ENCODE measurements around the gene SCN4A.

The SCN4A gene

DNA sequence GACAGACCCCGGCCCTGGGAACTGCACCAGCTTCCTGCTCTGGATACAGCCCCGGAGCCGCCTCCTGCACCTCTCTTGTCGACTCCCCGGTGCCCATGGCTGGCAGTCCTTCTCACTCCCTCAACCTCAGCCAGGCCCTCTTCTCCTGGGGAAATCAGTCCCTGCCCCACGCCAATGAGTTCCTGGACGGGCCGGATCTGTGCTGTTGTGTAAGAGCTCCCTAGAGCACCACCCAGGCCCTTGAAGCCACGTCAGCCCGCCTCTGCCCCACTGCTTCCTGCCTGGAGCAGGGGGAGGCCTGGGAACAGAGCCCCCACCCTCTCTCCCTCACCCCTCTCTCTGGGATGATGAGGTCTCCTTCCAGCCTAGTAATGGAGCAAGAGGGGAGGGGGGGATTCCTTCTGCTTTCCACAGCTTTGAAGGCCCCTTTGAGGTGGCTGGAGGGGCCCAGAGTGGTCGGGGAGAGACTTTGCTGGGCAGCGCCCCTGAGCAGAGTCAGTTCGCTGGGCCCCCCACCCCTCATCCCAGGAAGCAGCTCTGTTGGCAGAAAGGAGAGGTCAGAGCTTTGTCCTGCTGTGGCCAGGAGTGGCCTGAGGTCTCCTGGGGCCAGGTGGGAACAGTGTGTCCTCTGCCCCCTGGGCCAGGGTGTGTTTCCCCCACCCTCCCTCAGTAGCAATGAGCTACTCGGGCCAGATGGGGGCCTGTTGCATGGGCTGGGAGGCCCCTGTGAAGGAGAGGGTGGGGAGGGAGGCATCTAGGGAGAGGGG is 29.2 kb upstream of the SCN4A start:
- DNase-seq, result peak; percentile 71 to 84 (median 77)

DNA sequence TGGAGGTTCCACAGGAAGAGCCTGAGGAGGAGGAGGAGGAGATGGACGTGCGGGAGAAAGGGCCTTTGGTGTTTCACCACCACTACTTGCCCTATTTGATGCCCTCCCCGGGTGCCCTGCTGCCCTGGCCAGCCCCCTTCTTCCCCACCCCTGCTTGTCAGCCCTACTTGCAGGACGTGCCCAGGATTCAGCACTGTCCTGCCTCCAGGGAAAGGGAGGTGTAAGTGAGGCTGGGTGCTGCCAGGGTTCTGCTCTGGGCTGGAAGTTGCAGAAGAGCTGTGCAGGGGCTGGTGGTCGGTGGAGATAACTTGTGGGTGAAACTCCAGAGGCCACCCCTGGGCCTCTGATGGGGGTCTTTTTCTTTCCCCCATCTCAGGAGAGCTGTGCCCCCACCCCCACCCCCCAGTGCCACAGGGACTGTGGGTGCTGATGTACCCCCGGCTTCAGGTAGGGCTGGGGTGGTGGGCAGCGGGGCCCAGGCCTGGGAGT is 28.4 kb upstream of the SCN4A start:
- no peak for DNase-seq

DNA sequence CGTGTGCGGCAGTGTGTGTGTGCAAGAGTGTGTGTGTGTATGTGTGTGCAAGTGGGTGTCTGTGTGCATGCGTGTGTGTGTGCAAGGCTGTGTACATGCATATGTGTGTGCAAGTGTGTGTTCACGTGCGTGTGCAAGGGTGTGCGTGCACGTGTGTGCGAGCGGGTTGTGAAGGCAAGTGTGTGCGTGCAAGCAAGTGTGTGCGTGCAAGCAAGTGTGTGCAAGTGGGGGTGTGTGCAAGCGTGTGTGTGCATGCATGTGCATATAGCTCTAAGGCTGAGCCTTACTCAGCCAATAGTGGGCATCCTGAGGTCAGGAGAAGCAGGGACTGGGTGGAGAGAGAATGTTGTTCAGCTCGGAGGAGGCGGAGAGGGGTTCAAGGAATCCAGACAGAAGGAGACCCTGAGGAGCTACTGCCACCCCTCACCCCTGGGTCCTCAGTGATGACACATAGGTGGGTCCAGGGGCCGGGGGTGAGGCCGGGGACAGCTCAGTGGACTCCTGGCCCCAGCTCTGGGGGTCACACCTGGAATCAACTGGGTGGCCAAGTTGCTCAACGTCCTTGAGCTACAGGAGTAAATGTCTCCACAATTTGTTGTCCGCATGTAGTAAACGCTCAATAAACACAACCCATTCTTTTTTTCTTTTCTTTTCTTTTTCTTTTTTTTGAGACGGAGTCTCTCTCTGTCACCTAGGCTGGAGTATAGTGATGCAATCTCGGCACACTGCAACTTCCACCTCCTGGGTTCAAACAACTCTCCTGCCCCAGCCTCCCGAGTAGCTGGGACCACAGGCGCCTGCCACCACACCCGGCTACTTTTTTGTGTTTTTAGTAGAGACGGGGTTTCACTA is 27.2 kb upstream of the SCN4A start:
- no peak for DNase-seq

DNA sequence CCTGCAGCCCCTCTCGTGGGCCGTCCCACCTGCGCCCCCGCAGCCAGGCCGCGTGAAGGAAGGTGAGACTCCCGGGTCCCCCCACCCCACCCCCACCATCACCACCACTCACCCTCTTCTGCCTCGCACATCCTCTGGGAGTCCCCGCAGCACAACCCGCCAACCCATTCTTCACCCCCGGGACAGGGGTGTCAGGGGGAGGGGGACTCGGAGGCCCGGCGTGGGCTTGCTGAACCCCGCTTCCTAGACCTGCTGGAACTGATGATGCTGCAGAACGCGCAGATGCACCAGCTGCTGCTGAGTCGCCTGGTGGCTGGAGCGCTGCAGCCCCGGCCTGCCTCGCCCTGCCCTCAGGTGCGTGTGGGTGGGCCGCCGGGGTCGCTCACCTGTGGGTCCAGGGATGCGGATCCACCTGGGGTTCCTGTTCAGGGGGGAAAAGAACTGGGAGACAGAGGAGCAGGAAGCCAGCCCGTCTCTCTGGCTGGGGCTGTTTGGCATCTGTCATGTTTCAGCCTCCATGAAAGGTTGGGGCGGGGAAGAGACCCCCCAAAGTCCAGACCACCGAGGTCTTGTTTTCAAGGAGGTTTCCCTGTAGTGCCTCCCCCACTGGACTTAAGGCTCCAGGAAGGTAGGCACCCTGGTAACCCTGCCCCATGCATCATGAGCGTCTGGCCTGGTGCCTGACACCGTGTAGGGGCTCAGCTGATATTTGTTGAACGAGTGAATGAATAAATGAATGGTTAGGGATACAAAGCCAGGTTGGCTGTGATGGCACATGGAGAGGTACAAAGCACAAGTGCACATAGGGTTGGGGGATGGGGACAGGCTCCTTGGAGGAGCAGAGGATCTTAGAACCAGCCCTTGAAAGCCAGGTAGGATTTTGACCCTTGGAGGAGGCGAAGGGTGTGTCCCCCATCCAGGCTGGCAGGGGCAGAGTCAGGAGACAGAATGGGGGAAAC is 26.3 kb upstream of the SCN4A start:
- no peak for DNase-seq

DNA sequence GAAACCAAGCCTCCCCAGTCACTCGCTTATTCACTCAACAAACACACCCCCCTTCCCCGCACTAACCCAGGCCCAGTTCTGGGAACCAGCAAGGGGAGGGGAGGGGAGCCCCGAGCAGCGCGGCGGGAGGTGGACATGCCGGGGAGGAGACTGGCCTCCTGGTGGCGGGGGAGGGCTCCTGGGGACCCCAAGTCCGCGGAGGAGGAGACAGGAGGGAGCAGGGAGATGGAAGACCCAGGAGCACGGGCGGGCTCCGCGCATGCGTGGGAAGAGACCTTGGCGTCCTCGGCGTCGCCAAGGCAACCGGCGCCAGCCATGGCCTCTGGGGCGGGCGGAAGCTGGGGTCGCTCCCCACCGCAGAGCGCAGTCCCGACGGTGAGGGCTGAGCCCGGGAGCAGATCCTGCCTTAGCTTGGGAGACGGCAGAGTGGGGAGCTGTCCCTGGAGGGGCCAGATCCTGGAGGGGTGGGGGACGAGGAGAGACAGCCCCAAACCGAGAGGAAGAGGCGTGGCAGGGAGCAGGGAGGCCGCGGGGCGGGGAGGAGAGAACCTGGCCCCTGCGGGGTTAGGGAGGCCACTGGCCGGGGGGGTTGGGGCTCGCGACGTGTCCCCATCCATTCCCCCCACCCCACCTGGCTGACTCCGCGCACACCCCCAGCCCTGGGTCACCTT is 25.5 kb upstream of the SCN4A start, which contains the start of gene PRR29:
PRR29 (plus strand) TSS at position 302 of the 671 bp plus-strand sequence; CDS start at position 316, 14 bp downstream.
- DNase-seq, result peak; percentile 72 to 89 (median 78)

DNA sequence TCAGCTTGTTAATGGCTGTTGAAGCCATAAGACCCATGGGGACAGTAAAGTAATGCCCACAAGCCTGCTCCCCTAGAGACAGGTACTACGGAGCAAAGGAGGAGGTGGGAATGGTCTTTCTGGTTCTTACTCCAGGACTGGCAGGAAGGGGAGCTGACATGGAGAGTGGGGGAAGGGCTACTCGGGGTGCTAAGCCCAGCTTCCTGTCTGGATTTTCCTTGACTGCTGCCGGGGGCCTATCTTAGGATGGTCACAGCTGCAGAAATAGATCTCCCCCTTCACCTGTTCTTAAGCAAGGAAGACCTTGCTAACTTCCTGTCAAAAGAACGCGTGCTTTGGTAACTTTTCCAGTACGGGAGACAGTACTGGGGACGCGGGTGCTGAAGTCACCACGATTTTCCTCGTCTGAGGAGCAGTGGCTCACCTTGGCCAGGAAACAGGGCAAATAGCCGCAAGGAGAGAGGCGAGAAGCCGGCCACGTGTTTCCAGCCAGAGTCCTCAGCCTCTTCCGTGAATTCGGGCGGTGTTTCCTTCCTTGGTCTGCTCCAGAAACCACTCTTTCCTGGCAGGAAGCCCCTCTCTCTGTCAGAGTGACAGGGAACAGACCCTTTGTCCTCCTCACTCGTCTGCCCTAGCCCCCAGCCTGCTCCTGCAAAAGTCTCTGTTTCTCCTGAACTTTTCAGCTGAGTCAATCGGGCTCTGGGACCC is 24.8 kb upstream of the SCN4A start:
- DNase-seq, result no peak

DNA sequence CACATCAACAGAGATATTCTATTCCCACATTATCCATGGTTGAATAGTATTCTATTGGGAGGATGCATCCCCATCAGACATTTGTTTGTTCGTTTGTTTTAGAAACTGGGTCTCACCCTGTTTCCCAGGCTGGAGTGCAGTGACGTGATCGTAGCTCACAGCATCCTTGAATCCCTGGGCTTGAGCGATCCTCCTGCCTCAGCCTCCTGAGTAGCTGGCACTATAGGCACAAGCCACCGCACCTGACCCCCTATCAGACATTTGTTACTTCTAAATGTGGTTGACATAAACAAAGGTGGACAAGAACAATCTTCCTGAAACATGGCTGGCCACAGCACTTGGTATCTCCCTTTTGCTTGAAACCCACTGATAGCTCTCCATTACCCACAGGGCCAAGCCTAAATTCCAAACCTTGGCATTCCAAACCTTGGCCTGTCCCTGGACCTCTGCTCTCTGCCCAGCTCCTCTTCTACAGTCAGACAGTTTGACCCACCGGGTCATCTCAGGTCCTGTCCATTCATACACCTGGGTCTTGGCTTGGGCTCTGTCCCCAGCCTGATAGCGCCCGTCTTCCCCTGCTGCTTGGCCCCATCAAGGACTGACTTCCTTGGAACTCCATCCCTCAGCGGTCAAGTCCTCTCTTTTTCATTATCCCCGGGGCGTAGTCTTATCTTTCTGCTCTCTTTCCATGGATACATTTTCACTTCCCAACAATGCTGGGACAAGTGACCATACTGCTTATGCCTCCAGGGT is 23.9 kb upstream of the SCN4A start:
- DNase-seq, result no peak

DNA sequence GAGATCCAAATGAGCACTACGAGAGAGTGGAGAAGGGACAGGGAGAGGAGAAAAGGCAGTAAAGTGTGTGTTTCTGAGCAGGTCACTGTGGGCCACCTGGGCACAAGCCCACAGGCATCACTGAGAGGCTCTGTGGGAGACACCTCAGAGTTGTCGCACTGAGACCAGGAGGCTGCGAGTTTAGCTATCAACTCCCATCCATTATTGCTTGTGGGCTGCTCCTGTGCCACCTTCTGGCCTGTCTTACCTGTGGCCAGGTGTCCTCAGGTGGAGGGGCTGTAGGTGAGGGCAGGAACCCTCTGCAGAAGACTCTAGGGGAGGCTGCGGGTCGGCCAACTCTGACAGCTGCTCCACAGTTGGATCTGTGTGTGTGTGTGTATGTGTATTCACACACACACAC is 22.9 kb upstream of the SCN4A start:
- DNase-seq, result no peak

DNA sequence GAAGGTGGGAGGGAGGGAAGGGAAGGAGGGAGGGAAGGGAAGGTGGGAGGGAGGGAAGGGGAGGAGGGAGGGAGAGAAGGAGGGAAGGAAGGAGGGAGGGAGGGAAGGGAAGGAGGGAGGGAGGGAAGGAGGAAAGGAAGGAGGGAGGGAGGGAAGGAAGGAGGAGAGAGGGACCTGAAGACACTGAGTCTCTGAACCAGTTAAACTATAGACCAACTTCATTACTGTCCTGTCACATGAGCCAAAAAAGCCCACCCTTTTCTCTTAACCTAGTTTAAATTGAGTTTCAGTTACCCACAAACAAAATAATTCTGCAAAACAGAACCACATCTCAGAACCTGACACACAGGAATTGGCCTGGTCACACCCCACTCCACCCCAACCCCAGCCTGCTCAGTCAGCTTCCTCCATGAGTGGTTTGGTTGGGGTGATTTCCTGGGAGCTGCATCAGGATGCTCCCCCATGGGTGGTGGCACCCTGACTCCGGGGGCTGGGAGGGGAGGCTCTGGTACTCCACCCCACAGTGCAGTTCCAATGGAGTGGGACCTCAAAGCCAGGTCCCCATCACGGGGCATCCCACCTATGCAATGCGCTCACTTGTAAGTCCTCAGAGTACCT is 20.8 kb upstream of the SCN4A start:
- no peak for DNase-seq

DNA sequence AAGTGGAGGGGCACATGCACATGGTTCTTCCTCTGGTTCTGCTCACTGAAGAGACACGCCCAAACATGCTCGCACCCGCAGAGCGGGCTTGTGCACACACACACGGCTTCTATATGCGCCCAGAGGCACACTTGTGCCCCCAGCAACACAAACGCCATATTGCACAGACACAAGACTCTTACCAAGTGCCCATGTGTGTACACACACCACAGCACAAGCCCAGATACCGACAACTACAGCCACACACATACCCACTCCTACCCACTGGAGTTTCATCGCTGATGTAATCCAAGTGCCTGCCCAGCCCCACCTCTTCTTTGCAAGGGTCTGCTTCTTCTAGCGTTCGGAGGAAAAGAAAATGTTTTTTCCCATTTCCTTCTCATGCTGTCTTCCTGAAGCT is 18.9 kb upstream of the SCN4A start:
- DNase-seq, result no peak

DNA sequence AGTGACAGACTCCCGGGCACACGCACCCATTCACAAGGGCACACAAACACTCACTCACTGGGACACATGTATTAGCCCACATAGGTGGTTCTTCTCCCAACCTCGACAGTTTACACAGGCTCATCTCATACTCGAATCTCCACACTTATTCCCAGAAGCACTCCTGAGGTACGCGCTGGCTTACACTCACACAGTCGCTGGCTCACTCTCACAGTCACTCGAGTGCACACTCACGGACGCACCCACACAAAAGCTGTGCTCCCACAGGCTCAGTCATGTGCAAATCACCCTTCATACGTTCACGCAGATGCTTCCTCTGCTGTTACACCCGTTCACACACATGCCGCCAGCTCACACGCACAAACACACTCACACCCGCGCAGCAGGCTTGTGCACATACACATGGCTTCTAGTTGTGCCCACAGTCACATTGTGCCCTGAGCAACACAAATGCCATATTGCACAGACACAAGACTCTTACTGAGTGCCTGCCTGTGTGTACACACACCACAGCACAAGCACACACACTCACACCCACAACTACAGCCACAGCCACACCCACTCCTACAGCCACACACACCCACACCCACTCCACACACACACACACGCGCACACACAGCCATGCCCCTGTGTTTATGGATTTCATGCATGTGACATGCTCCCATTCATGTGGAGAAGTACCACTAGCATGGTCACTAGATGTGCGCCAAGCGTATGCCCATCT is 17.1 kb upstream of the SCN4A start:
- DNase-seq, result no peak

DNA sequence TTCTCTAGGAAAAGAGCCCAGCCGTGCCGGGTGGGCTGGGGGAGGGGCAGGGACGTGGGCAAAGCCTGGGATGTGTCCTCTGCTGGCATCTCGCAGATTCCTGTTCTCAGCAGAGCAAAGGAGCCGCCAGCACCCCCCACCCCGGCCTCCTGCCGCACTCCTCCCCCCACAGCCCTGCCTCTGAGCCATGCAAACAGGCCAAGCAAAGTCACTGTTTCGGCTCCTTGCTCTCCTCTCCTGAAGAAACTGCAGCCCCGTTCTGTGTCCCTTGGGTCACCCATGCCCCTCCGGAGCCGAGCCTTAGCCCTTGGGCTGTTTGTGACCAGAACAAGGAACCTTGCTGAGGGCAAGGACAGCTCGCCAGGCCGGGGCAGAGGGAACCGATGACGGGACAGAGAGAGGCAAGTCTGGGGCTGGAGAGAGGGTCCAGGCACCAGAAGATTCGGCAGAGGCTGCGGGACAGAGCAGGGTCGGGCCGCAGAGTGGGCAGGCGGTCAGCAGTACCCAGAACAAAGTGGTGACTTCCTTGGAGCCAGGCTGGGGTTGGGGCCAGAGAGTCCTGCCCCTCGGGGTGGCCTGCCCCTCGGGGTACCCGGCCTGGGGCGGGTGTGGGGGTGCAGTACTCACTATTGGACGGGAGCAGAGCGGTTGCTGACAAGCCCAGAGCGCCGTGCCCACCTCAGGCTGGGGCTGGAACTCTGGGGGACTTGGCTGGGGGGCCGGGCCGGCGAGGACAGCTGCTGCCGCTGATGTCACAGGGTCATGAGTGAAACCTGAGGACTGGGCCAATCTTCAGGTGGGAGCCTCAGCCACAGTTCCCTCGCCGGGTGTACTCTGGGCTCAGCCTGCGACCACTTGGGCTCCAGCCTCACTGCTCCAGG is 16.3 kb upstream of the SCN4A start:
- no peak for DNase-seq

DNA sequence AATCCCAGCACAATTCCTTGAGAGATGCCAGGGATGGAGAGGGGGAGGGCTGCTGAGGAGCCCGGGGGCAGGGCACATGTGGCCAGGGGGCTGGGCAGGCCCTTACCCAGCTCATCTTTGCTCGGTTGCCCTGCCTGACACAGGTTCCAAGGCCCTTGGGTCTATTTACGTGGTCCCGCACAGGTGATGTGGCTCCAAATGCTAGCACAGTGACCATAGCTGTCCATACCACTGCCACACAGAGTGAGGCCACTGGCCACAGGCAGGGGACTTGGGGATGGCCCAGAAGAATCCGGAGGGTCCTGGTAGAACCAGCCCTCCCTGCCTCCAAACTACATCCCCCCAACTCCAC is 15.4 kb upstream of the SCN4A start:
- no peak for DNase-seq

DNA sequence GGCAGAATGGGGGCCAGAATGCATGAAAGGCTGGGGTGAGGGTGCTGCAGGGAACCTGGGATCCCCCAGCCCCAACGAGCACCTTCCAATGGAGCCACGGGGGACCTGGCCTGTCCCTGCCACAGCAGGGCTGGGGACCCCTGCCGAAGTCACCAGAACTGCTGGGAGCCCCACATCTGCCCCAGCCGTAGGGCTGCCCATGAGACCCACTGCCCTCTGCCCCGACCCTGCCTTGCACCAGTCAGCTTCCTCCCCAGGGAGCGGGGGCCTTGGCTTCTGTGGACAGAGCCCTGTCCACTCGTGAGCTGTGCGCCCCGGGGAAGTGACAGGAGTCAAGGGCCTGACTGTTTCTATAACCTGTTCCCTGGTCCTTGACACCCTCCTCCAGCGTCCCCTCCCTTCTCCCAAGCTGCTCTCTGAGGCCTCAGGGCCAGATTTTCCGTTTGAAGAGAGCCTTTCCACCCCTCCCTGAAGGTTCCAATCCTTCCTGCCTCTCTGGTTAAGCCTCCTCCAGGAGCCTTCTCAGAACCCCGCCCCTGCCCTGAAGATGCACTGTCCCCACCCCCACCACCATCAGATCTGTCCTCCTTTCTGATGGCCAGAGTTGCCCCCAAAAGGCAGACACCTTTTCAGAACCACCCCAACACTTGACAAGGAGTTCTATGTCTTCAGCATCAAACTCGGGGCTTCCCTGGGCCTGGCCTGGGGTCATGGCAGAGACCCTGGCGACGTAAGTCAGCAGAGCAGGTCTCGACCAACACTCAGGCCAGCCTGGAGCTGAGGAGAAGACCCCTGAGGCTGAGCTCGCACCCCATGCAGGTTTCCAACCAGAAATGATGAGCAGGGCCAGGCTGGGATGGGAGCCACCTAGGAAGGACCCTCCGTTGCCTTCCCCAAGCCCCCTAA is 14.8 kb upstream of the SCN4A start:
- no peak for DNase-seq

DNA sequence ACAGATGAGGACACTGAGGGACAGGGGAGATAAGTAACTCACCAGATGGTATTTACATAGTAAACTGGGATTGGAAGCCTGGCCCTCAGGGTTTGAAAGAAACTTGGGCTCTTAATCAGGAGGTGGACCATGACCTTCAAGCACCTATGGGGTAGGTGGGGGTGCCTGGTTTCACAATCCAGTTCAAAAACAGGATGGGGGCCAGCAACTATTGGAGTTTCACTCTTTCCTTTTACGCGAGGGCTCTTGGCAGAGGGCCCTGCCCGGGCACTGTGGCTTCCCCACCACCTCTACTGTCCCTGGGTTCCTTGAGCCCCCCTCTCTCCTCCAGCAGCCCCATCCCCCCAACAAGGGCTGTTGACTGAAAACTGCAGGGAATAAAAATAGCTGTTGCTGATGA is 14.1 kb upstream of the SCN4A start:
- no peak for DNase-seq

DNA sequence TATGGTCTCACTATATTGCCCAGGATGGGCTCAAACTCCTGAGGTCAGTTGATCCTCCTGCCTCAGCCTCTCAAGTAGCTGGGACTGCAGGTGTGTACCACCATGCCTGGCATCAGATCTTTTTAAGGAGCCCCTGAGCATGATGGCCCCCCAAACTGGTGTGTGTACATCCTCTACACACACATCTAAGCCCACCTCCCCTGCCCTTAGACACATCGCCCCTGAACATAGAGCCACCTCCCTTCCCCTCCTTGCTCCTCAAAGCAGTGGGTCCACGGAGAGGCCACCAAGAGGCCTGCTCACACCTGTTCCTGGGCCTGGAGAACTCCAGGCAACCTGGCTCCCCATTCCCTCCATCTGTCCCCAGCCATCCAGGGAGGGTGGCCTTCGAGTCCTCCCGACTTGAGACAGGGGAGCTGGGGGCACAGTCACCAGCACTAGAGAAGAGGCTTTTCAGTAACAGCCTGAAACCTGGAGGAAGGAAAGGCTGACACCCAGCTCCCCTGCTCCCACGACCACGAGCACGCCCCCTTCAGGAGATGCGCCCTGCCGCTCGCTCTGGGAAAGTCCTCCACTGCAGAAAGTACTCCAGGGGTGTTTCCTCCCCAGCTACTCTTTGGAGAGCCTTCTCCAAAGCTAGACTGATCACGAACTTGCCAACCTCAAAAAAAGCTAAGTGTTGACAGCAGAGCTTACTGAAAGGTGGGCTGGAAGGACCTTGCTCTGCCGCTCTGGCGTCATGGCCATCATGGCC is 12.8 kb upstream of the SCN4A start:
- DNase-seq, result peak in 2 of 3 donors; percentile 39 to 45
